Measurements from ENCODE around the gene SSBP1. TPM values are rescaled to one million over a fixed set of nuclear protein-coding genes. Genes with fewer than 3 reads are reported as not detected.
A peak's percentile ranks its signal among the peaks of the same experiment; 100 is the strongest.

Gene SSBP1
- total RNA-seq, 3 donors from 2014 or later, result 93.4 to 114 (median 112) TPM

DNA sequence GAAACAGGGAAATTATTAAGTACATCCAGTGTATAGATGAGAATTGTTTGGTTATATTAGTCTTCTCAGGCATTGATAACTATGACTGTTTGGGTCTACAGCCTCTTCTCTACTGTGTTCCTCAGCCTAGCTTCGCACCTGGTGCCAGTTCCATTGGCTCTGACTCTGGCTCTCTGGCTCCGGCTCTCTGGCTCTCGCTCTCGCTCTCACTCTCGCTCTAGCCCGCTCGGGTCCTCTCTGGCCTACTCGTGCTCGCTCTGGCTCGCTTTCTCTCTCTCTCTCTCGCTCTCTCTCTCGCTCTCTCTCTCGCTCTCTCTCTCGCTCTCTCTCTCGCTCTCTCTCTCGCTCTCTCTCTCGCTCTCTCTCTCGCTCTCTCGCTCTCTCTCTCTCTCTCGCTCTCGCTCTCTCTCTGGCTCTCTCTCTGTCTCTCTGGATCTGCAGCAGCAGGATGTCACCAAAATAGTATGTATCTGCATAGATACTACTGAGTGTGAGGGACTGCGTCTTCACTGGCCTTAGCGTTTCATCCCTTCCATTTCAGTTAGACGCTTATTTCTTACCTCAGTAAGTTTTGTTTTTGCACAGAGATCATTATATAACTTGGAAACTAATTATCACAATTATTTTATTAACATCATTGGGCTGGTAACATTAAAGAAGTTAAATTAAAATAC is 6.5 kb upstream of the SSBP1 start:
- TF ChIP-seq POLR2A (IDR thresholded peaks at IDR 0.05), result no peak
- no peak for TF ChIP-seq POLR2AphosphoS5 (IDR thresholded peaks at IDR 0.05)
- TF ChIP-seq, protein P1, sequence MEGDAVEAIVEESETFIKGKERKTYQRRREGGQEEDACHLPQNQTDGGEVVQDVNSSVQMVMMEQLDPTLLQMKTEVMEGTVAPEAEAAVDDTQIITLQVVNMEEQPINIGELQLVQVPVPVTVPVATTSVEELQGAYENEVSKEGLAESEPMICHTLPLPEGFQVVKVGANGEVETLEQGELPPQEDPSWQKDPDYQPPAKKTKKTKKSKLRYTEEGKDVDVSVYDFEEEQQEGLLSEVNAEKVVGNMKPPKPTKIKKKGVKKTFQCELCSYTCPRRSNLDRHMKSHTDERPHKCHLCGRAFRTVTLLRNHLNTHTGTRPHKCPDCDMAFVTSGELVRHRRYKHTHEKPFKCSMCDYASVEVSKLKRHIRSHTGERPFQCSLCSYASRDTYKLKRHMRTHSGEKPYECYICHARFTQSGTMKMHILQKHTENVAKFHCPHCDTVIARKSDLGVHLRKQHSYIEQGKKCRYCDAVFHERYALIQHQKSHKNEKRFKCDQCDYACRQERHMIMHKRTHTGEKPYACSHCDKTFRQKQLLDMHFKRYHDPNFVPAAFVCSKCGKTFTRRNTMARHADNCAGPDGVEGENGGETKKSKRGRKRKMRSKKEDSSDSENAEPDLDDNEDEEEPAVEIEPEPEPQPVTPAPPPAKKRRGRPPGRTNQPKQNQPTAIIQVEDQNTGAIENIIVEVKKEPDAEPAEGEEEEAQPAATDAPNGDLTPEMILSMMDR (IDR thresholded peaks at IDR 0.05), result no peak
- intact Hi-C loops (cut with DNase I; ENCODE audit: low total_unique reads), result no loop called here

GRCh38 chr7:141737118-141737835 is 881 bp upstream of the SSBP1 start:
- intact Hi-C loops (cut with DNase I; ENCODE audit: low total_unique reads), result no loop called here

More for the DNA sequence above, 6.5 kb upstream of the SSBP1 start:
- H3K4me1 ChIP-seq, result no peaks in the 10 kb centered on the region
- no peaks in the 10 kb centered on the region for H3K36me3 ChIP-seq
- H3K27me3 ChIP-seq, result no peaks in the 10 kb centered on the region
- DNase-seq (ENCODE audit: low spot score in 2 of 2), result no peak
- no peaks in the 10 kb centered on the region for H3K9me3 ChIP-seq
- H3K4me3 ChIP-seq, result no peak overlapping the region
- no peak overlapping the region for H3K27ac ChIP-seq

GRCh38 chr7:141738592-141739013 is 445 bp downstream of the SSBP1 start:
- intact Hi-C loops (cut with DNase I; ENCODE audit: low total_unique reads), result no loop called here
- no peaks in the 10 kb centered on the region for H3K27me3 ChIP-seq

More at GRCh38 chr7:141737118-141737835, 881 bp upstream of the SSBP1 start:
- Histone ChIP-seq H3K27me3 (no peaks in the 10 kb centered on the region), H3K4me1 (peaks cover 0 to 8% of the 10 kb centered on the region in 2 donors), H3K36me3 (peaks cover 4% of the 10 kb centered on the region), H3K4me3 (peak overlapping the region; percentile 66 to 86 (median 69)), H3K27ac (peak overlapping the region; percentile 87 to 89), H3K9me3 (no peaks in the 10 kb centered on the region)
- TF ChIP-seq, protein P1 (IDR thresholded peaks at IDR 0.05), result no peak
- TF ChIP-seq POLR2A (IDR thresholded peaks at IDR 0.05) (no peak), POLR2AphosphoS5 (IDR thresholded peaks at IDR 0.05) (no peak)
- DNase-seq (ENCODE audit: low spot score in 2 of 2), result peak in 1 of 2 donors; percentile 18

DNA sequence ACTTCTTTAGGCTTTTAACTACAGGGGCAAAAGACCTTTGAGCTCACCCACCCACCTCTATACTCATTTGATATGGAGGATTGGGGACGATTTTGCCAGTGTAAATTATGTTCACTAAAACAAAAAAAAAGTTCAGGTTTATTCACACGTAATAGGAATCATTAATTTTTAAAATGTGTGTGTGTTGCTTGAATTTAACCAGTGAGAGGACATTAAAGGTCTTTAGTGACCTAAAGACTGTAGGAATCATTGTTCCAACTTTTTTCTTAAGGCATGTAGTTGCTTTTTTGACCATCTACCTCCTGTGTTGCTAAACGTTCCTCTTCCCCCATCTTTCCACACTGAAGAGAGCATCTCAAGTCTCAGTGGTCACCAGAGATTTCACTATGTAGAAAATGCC is 1.1 kb downstream of the SSBP1 start:
- intact Hi-C loops (cut with DNase I; ENCODE audit: low total_unique reads), result no loop called here

More at GRCh38 chr7:141738592-141739013, 445 bp downstream of the SSBP1 start:
- TF ChIP-seq POLR2A (IDR thresholded peaks at IDR 0.05), result no peak
- TF ChIP-seq POLR2AphosphoS5 (IDR thresholded peaks at IDR 0.05), result no peak
- TF ChIP-seq, protein P1 (IDR thresholded peaks at IDR 0.05), result no peak
- peak overlapping the region; percentile 87 to 89 for H3K27ac ChIP-seq
- peaks cover 0 to 8% of the 10 kb centered on the region in 2 donors for H3K4me1 ChIP-seq
- DNase-seq (ENCODE audit: low spot score in 2 of 2), result no peak
- no peaks in the 10 kb centered on the region for H3K9me3 ChIP-seq
- peaks cover 6% of the 10 kb centered on the region for H3K36me3 ChIP-seq
- peak overlapping the region; percentile 66 to 86 (median 69) for H3K4me3 ChIP-seq

More for the DNA sequence above, 1.1 kb downstream of the SSBP1 start:
- Histone ChIP-seq H3K27me3 (no peaks in the 10 kb centered on the region), H3K27ac (no peak overlapping the region), H3K9me3 (no peaks in the 10 kb centered on the region), H3K36me3 (peaks cover 12% of the 10 kb centered on the region), H3K4me3 (peak overlapping the region in 2 of 3 donors; percentile 66 to 86), H3K4me1 (peaks cover 0 to 8% of the 10 kb centered on the region in 2 donors)
- no peak for DNase-seq (ENCODE audit: low spot score in 2 of 2)
- TF ChIP-seq POLR2AphosphoS5 (IDR thresholded peaks at IDR 0.05) (no peak), POLR2A (IDR thresholded peaks at IDR 0.05) (no peak)
- TF ChIP-seq, protein P1 (IDR thresholded peaks at IDR 0.05), result no peak
